Esophagus mucosa (tissue), 1 donor: ENCODE measurements around the gene ATP6AP1. TPM values are rescaled to one million over a fixed set of nuclear protein-coding genes. Genes with fewer than 3 reads are reported as not detected.
"Not testable (repeated sequence)": the region's sequence is repeated elsewhere in the genome, so short reads cannot be mapped to it uniquely, and the experiment has no call there.

Source experiments
- ATAC-seq: fragments of 200-7000 bp; cut with Tn5 transposase; one replicate; pipeline ENCODE4 v1.9.1; 2020
- total RNA-seq: library from RNA; stranded (reverse); gene quantifications from one replicate; pipeline ENCODE4 v1.2.4, GENCODE V29; 2023
- donor health status: DM: yes; HTN: yes; CAD: no.

The ATP6AP1 gene
- total RNA-seq, 1 donor from 2014 or later = 63.2 TPM

DNA sequence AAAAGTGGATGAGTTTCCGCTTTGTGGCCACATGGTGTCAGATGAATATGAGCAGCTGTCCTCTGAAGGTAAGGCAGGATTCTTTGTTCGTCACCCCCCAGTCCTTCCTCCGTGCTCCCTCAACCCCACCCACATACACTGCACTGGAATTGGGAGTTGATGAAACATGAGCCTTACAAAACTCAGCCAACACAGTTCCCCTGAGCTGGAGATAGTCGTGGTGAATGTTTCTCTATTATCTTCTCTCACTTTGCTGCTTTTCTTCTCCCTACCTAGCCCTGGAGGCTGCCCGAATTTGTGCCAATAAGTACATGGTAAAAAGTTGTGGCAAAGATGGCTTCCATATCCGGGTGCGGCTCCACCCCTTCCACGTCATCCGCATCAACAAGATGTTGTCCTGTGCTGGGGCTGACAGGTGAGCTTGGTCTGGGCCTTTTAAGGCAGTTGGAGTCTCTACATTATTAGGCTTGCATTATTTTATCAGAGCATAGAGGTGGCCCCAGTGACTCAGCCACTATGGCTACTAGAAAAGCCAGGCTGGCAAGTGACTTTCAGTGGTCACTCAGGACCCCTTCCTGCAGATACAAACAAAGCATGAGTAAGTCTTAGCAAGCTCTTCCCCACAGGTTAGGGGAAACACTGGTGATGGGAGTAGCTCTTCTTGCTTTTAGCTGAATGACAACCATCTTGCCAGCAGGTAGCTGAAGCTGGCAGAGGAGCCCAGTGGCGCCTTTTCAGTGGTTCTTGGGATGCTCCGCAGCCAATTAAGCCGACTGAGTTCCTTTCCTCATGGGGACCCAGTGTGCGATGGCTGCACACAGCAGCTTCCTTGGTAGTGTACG, 28.7 kb upstream of the ATP6AP1 start:
- no peak for ATAC-seq

DNA sequence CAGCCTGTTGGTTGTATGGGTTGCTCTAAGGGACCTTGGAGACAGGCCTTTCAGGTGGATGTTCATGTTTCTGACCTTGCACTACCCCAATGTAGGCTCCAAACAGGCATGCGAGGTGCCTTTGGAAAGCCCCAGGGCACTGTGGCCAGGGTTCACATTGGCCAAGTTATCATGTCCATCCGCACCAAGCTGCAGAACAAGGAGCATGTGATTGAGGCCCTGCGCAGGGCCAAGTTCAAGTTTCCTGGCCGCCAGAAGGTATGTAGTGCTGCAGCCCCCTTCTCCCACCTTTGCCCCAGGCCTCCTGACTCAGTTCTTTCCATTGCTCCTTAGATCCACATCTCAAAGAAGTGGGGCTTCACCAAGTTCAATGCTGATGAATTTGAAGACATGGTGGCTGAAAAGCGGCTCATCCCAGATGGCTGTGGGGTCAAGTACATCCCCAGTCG, 28.1 kb upstream of the ATP6AP1 start:
- not testable (repeated sequence) for ATAC-seq

DNA sequence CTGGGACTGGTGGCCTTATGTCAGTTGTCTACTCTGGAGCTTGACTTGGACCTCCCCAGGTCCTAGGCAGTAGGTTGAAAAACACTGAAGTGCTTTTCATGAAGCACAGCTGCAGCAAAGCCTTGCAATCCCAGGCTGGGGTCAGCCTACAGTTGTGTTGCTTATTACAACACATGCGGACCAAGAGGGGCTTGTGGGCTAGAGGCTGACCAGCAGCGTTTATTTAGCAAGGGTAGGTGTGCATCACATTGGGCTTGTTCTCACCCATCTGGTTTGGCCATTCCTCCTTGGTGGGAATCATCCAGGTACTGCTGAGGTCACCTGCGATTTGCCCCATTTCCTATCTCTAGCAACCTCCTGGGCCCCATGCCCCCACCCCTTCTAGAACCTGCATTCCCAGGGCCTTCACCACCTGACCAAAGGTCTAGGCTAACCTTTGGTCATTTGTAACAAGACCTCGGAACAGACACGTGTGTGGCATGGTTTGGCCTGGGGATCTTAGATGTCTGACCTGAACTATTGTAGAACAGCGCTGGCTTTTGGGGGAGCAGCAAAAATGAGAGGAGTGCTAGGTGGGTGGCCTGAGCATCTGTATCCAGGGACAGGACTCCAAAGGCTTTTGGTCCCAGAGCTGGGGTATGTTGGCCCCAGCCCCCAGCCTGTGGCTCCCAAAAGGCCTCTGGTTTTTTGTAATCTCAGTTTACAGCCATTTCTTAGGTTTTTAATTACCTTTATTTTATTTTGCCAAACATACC, 27.3 kb upstream of the ATP6AP1 start:
- no peak for ATAC-seq

DNA sequence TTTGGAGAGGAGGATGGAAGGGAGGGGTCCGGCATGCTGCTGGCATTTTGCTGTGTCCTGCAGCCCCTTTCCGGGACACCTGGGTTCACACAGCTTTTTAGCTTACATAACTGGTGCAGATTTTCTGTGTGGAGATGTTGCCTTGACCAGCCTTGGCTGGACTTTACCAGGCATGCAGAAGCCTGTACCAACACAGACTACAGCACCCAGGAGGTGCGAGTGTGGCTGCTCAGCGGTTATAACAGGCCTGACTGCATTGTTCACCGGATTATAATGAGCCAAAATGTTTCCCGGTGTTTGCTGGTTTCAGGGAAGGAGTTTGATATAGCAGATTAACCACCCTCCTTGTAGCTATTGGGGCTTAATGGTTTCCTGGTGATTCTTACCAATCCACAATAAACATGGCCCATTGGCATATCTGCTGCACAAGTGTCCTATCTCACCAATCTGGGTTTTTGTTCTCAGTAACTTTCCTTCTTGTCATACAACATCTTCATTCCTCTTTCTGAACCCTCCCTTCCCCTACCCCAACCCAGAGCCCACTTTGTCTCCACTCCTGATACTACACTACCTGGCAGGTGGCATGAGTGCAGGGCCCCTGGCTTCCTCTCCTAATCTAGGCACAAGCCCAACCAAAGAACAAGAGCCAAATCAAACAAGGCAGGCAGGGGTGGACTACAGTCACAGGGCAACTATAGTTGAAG, 26.4 kb upstream of the ATP6AP1 start:
- ATAC-seq = peak; percentile 42

DNA sequence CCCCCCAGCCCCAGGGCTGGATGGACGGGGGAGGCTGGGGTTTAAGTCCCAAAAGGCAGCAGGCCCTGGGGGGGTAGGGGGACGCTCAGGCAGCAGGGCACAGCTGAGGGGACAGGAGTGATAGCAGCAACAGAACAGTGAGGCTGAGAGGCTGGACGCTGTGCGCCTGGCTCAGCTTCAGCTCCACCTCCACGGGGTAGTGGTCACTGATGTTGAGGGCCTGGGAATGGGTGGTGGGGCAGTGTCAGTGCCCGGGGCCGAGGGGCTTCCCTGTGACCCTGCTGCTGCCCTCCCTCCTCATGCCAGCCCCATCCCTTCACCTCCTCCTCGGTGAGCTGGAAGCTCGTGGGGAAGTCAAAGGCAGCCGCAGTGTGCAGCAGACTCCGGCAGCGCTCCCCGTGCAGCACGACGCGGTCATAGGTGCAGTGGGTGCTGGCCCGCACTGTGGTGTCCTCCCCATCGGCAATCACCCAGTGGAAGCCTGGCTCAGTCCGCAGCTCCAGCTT, 25.8 kb upstream of the ATP6AP1 start:
- no peak for ATAC-seq

DNA sequence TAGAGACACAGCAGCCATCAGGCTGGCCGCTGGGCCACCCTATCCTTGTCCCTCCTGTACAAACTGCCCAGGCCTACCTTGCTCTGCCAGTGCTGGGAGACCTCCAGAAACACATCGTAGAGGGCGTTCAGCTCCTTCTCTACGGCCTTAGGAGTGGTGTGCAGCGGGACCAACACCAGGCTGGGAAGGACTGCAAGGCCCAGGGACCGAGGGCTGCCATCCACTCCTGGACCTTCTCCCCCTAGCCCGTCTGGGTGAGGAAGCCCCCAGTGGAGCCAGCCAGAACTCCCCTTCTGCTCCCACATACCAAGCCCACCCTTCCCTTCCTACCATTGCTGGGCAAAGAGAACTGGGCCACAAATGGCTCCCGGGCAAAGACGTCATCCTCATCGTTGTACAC, 25.3 kb upstream of the ATP6AP1 start:
- ATAC-seq = no peak

DNA sequence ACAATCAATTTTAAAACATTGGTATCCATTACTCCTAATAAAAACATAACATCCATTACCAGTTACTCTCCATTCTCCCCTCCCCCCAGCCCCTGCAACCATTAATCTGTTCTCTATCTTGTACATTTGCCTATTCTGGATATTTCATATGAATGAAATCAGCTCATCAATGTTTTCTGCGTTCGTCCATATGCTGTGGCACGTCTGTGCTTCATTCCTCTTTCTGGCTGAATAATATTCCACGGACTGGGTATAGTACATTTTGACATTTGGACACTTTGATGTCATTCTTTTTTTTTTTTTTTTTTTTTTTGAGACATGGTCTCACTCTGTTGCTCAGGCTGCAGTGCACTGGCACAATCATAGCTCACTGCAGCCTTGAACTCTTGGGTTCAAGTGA, 24.6 kb upstream of the ATP6AP1 start:
- ATAC-seq = no peak

DNA sequence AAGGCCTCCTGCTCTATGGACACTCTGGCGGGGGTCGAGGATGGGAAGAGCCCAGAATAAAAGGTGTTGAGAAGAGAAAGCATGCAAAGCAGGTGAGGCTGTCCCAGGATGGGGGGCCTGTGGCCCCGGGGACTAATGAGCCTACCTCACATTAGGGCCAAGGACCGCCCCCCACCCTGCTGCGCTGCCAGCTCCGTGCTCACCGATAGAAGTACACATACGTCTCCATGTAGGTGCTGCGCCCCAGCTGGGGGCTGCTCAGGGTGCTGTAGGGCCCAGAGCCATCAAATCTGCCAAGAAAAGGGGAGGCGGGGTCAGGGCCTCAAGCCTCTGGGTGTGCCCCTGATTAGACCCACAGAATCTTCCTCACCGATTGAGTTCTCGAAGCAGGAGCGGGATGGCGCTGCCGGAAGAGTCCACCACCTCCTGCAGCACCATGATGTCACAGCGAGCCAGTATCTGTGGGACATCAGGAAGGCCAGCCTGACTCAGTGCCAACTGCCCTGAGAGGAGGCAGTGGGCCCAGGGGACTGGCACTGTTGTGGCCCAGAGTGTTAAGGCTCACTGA, 23.8 kb upstream of the ATP6AP1 start:
- no peak for ATAC-seq

DNA sequence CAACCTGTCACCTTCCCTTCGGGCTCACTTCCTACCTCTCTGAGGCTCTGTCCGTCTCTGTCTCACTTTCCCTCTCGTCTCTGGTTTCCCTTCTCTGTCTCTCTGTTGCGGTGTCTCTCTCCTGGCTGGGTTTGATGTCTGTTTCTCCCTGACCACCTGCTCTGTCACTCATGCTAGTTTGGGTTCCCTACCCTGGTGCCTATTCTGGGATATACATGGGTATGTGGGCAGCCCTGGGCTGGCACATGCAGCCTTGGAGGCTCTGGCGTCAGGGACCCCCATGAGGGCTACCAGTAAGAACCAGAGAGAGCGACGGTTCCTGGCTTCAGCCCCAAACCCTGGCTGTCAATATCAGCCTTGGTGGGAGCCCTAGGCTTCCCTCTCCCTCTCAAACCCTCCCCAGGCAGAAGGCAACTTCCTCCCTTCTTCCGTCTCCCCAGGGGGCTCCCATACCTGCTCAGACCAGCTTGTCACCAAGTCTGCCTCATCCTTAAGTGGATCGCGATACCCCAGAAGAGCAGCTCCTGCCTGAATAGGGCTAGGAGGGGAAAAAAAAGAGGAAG, 19.7 kb upstream of the ATP6AP1 start:
- ATAC-seq = no peak

DNA sequence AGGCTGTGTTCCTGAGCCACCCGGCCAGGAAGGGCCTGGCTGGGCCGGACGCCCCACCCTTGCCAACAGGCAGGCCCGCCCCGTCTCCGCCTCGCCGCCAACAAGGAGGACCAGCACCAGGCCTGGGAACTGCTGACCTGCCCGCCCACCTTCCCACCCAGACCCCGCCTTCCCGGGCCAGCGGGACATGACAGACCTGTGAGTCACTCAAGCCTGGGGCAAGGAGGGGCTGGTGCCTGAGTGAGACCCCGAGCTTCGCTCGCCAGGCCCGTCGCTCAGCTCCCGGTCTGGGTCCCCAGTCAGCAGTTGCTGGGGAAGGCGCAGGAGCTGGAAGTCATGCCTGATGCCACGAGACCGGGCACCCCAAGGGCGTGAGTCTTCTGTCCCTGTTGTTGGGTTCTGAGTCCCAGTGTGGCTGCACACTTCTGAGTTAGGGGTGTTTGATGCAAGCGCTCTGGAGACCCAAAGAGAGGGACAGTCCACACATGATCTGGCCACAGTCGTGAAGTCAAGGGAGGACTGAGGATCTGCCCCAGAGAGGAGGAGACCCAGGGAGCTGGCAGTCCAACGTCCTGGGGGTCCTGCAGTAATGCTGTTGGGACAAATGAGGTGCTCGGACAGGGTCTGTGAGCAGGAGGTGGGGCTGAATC, 19.1 kb upstream of the ATP6AP1 start, which contains the start of gene DNASE1L1:
Gene DNASE1L1, minus strand, starts transcription at position 33 of the 650 bp plus-strand sequence. CDS start 3,686 bp downstream, outside the sequence.
- peak; percentile 75 for ATAC-seq

DNA sequence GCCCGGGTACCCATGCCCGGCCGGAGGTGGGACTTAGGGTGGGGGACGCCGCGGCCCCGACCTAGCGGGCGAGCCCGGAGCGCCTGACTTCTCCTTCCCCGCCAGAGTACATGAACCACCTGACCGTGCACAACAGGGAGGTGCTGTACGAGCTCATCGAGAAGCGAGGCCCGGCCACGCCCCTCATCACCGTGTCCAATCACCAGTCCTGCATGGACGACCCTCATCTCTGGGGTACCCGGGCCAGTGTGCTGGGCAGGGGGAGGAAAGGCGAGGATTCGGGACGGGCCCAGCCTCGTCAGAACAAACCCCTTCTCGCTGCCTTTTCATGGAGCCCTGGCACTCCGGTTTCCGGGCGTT, 16.5 kb upstream of the ATP6AP1 start:
- ATAC-seq = peak; percentile 66

DNA sequence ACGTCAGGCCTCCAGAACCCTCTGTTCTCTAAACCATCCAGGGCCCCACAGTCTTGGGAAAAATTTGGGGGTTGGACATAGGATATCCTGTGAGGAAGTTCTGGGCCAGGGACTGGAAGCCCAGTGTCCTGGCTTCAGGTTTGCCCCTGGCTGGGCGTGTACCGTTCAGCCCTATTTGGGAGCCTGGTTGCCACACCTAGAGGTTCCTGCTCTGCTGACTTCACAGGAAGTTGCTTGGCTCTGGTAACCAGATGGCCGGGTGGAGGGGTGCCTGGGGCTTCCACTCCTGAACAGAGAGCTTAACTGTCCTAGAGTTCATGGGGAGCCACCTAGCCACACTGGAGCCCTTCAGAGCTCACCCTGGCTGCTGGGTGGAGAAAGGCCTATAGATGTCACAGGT, 16.0 kb upstream of the ATP6AP1 start:
- peak; percentile 76 for ATAC-seq

DNA sequence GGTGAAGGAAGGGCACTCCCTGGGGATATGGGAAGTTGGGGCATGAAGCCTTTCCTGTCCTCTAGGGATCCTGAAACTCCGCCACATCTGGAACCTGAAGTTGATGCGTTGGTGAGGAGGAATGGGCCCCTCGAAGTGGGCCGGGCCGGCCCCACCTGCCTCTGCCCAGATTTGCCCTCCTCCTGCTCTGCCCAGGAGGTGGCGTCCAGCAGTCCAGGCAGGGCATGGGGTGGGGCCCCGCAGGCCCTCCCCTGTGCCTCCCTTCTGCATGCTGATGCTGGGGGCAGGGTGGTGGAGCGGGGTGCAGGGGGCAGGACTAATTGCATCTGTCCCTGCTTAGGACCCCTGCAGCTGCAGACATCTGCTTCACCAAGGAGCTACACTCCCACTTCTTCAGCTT, 15.3 kb upstream of the ATP6AP1 start:
- ATAC-seq = no peak

DNA sequence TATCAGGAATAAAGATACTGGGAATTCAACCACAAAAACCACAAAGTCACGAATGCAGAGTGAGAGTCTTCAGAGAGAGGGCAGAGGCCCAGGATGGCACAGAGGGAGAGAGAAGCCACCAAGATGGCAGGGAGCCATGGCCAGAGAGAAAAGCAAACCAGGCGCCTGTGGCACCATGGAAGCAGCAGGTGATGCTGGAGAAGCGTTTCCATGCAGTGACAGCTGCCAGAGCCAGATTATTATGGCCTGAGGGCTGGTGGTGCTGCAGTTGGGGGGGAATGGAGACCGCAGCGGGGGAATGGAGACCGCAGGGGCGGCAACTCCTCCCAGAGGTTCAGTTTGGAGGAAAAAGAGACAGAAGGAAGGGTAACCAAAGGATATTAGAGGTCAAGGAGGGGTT, 11.3 kb upstream of the ATP6AP1 start:
- ATAC-seq = no peak

DNA sequence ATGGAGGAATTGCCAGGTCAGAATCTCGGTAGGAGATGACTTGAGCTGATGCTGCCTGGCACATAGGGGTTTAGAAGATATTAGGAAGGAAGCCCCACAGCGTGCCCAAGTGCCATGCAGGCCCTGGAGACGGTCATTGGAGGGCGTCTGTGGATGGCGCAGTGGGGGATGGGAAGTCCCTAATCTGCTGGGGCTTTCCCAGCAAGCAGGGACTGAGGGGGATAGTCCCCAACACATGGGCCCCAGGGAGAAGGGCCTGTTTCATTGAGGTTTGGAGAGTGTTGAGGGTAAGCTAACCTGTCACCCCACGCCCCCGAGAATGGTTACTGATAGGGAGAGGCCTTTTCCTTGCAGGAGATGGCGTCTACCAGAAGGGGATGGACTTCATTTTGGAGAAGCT, 9.3 kb upstream of the ATP6AP1 start:
- no peak for ATAC-seq

DNA sequence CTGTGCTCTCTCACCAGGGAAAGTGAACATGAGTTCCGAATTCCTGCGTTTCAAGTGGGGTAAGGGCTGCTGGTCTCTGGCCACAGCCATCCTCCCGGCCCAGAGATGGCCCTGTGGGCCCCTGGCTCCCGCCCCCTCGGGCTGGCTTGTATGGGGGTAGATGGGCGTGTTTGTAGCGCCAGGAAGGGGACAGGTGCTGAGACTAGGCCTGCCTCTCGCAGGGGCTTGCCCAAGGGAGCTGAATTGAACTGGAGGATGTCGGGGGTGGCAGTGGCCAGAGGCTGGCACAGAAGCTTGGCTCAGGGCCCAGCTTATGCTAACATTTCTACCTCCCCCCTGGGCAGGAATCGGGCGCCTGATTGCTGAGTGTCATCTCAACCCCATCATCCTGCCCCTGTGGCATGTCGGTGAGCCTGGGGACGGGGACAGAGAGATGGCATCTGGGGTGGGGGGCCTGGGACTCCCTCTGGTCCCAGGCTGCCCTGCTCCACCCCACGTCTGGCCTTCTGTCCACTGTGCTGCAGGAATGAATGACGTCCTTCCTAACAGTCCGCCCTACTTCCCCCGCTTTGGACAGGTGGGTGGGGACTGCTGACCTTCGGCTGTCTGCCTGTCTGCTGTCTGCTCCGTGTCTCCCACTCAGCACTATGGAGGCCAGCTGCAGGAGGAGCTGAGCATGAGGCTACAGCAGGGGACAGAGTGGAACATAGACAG, 8.6 kb upstream of the ATP6AP1 start:
- peak; percentile 27 for ATAC-seq

DNA sequence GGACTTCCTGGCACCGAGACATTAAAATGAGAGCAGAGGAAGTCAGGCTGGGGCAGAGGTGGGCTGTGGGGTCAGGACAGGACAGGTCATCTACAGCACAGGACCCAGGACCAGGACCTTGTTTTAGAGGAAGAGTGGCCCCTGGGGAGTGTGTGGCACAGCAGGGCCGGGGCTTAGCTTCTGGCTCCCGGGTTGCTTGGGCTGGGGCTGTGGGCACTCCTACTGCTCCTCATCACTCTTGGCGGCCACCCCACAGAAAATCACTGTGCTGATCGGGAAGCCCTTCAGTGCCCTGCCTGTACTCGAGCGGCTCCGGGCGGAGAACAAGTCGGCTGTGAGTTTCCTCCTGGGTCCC, 8.1 kb upstream of the ATP6AP1 start:
- ATAC-seq = no peak

DNA sequence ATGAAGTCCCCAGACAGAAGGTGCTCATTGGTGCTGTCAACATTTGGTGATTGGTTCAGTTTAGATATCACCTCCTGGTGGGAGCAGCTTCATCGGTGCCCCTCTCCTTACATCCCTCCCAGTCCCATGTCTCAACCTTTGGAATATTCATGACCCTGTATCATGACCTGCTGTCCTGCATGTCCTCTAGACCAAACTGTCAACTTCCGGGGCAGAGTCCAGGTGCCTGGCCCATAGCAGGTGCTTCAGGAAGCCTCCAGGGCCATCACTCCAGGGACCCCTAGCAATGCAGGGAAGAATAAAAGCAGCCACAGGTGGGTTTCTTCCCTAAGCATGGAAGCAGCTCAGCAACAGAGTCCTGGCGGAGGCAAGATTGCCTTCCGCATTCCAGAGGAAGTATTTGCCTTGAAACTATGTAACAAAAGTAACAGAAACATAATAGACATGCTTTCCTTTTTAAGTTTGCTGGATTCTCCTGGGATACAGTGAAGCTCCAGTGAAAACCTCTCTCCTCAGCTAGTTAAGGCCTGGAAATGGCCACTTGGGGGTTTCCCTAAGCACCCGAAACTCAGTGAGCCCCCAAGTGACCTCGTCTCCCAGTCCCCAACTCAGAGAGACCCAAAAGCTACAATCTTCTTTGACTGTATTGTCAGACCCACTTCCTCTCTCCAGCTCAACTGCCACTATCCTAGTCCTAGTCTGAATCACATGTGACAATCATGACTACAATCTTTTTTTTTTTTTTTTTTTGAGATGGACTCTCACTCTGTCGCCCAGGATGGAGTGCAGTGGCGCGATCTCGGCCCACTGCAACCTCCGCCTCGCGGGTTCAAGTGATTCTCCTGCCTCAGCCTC, 1.3 kb upstream of the ATP6AP1 start:
- no peak for ATAC-seq

DNA sequence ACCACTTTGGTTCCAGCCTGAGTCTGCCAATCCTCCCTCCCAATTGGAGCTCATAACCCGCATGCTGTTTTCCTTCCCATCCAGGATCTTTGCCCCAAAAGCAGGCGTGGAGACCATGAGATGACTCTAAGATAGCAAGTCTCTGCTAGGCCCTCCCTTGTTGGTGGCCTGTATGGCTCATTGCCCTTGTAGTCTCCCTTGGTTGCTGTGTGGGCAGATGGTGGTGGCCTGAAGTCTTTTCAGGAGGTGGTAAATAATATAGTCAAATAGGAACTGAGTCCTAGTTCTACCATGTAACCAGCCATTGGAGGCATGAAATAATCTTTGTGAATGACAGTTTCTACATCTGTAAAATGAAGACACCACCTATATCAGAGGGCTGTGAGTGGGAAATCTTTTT, 1.2 kb downstream of the ATP6AP1 start:
- ATAC-seq = no peak

DNA sequence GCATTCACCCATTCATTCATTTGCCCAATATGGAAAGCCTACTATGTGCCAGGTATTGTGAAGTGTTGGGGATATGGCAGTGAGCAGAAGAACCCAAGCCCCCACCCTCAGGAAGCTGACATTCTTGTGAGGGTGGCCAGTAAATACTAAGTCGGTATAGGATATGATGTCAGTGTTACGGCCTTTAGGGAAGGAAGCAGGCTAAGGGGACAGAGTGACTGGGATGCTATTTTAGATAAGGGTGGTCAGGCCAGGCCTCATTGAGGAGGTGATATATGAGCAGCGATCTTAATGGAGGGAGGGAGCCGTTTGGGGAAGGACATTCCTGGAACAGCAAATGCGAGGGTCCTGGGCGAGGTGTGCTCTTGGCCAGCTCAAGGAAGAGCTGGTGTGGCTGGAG, 2.0 kb downstream of the ATP6AP1 start:
- ATAC-seq = no peak
